Measurements from ENCODE around the gene USP37.

USP37 gene

GRCh38 chr2:218501665-218502064, 66.5 kb downstream of the USP37 start:
- Histone ChIP-seq H3K27ac (ENCODE audit: low read depth, low read length) (no peak overlapping the region), H3K4me2 (ENCODE audit: low read depth, low read length, poor library complexity, severe bottlenecking) (no peak overlapping the region), H4K20me1 (ENCODE audit: low read depth, low read length) (no peaks in the 10 kb centered on the region), H3K9ac (ENCODE audit: low read length) (no peak overlapping the region), H3K4me3 (ENCODE audit: insufficient read depth, low read length, poor library complexity, severe bottlenecking) (no peak overlapping the region), H3K27me3 (ENCODE audit: low read length) (no peaks in the 10 kb centered on the region), H2AFZ (ENCODE audit: low read depth, low read length, severe bottlenecking) (no peak overlapping the region), H3K9me2 (replicated peaks; ENCODE audit: insufficient read depth, low read length) (no peaks in the 10 kb centered on the region), H3F3A (ENCODE audit: insufficient read depth) (no peaks in the 10 kb centered on the region), H3K79me2 (ENCODE audit: insufficient read depth, low read length) (no peaks in the 10 kb centered on the region), H3K9me3 (ENCODE audit: insufficient read depth, low read length) (no peaks in the 10 kb centered on the region), H3K36me3 (ENCODE audit: low read length) (peaks cover 6% of the 10 kb centered on the region; the same call in 1 of the 2 replicates)
- no peak for TF ChIP-seq EZH2phosphoT487 (conservative IDR thresholded peaks at IDR 0.05; ENCODE audit: low read length)
- TF ChIP-seq, protein P1, sequence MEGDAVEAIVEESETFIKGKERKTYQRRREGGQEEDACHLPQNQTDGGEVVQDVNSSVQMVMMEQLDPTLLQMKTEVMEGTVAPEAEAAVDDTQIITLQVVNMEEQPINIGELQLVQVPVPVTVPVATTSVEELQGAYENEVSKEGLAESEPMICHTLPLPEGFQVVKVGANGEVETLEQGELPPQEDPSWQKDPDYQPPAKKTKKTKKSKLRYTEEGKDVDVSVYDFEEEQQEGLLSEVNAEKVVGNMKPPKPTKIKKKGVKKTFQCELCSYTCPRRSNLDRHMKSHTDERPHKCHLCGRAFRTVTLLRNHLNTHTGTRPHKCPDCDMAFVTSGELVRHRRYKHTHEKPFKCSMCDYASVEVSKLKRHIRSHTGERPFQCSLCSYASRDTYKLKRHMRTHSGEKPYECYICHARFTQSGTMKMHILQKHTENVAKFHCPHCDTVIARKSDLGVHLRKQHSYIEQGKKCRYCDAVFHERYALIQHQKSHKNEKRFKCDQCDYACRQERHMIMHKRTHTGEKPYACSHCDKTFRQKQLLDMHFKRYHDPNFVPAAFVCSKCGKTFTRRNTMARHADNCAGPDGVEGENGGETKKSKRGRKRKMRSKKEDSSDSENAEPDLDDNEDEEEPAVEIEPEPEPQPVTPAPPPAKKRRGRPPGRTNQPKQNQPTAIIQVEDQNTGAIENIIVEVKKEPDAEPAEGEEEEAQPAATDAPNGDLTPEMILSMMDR (IDR thresholded peaks at IDR 0.05; ENCODE audit: insufficient read depth, low read length, poor library complexity, severe bottlenecking), result no peak

DNA sequence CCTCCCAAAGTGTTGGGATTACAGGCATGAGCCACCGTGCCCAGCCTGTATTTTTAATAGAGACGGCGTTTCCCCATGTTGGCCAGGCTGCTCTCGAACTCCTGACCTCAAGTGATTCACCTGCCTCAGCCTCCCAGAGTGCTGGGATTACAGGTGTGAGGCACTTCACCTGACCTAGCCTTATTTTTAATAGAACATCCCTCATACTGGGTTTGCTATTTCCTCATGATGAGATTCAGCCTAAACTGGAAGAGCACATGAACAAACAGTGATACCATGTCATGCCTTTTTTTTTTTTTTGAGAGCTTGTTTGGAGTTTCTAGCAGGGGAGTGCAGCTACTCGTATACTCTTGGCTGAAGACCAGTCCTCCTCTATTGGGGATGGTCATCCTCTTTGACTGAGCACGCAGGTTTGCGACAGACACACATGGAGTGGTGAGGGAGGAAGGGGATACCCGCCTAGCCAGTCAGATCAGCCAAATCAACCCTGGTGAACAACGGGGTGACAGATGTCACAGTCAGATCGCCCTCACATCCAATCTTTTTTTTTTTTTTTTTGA, 67.6 kb downstream of the USP37 start:
- H3K9me2 ChIP-seq (replicated peaks; ENCODE audit: insufficient read depth, low read length), result no peaks in the 10 kb centered on the region
- peaks cover 8% of the 10 kb centered on the region; the same call in 1 of the 2 replicates for H3K36me3 ChIP-seq (ENCODE audit: low read length)
- no peak overlapping the region for H3K4me3 ChIP-seq (ENCODE audit: insufficient read depth, low read length, poor library complexity, severe bottlenecking)
- H3K9me3 ChIP-seq (ENCODE audit: insufficient read depth, low read length), result no peaks in the 10 kb centered on the region
- no peak overlapping the region for H3K27ac ChIP-seq (ENCODE audit: low read depth, low read length)
- H3K4me2 ChIP-seq (ENCODE audit: low read depth, low read length, poor library complexity, severe bottlenecking), result no peak overlapping the region
- H3K27me3 ChIP-seq (ENCODE audit: low read length), result no peaks in the 10 kb centered on the region
- no peaks in the 10 kb centered on the region for H3K79me2 ChIP-seq (ENCODE audit: insufficient read depth, low read length)
- no peaks in the 10 kb centered on the region for H4K20me1 ChIP-seq (ENCODE audit: low read depth, low read length)
- TF ChIP-seq, protein P1 (IDR thresholded peaks at IDR 0.05; ENCODE audit: insufficient read depth, low read length, poor library complexity, severe bottlenecking), result no peak
- TF ChIP-seq EZH2phosphoT487 (conservative IDR thresholded peaks at IDR 0.05; ENCODE audit: low read length), result no peak
- no peak overlapping the region for H2AFZ ChIP-seq (ENCODE audit: low read depth, low read length, severe bottlenecking)
- H3K9ac ChIP-seq (ENCODE audit: low read length), result no peak overlapping the region
- no peaks in the 10 kb centered on the region for H3F3A ChIP-seq (ENCODE audit: insufficient read depth)

DNA sequence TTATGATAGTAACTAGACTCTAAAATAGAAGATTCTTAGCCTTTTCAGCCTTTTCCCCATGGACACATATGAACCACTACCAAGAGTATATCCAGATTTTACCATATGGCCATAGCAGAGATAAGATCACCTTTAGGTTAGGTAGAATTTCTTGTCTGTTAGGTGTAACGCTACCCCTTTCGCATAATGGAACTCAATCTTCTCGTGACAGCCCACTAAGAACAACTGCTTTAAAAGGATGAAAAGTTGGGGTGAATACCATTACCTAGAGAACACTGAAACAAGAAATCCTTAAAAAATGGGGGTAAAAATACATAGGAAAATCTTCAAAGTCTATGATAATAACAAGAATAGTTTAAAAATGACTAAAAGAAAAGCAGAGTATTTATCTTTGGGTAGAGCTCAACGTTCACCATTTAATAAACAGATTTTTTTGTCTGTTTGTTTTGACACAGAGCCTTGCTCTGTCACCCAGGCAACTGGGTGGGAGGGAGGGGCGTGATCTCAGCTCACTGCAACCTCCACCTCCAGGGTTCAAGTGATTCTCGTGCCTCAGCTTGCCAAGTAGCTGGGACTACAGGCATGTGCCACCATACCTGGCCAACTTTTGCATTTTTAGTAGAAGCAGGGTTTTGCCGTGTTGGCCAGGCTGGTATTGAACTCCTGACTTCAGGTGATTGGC, 82.0 kb downstream of the USP37 start:
- H4K20me1 ChIP-seq (ENCODE audit: low read depth, low read length), result no peaks in the 10 kb centered on the region
- no peak overlapping the region for H3K4me3 ChIP-seq (ENCODE audit: insufficient read depth, low read length, poor library complexity, severe bottlenecking)
- H3K9ac ChIP-seq (ENCODE audit: low read length), result no peak overlapping the region
- peaks cover 27% of the 10 kb centered on the region; the same call in 1 of the 2 replicates for H3K36me3 ChIP-seq (ENCODE audit: low read length)
- H3K9me2 ChIP-seq (replicated peaks; ENCODE audit: insufficient read depth, low read length), result no peaks in the 10 kb centered on the region
- H3K79me2 ChIP-seq (ENCODE audit: insufficient read depth, low read length), result no peaks in the 10 kb centered on the region
- no peaks in the 10 kb centered on the region for H3K27me3 ChIP-seq (ENCODE audit: low read length)
- H3K27ac ChIP-seq (ENCODE audit: low read depth, low read length), result no peak overlapping the region
- TF ChIP-seq, protein P1 (IDR thresholded peaks at IDR 0.05; ENCODE audit: insufficient read depth, low read length, poor library complexity, severe bottlenecking), result no peak
- TF ChIP-seq EZH2phosphoT487 (conservative IDR thresholded peaks at IDR 0.05; ENCODE audit: low read length), result no peak
- no peak overlapping the region for H2AFZ ChIP-seq (ENCODE audit: low read depth, low read length, severe bottlenecking)
- H3K9me3 ChIP-seq (ENCODE audit: insufficient read depth, low read length), result no peaks in the 10 kb centered on the region
- peaks cover 6% of the 10 kb centered on the region; the same call in 1 of the 2 replicates for H3F3A ChIP-seq (ENCODE audit: insufficient read depth)
- H3K4me2 ChIP-seq (ENCODE audit: low read depth, low read length, poor library complexity, severe bottlenecking), result no peak overlapping the region
